OCI-LY7 (cell line): ENCODE measurements around the gene HBG2. TPM values are rescaled to one million over a fixed set of nuclear protein-coding genes. Genes with fewer than 3 reads are reported as not detected.
"Not testable (repeated sequence)": the region's sequence is repeated elsewhere in the genome, so short reads cannot be mapped to it uniquely, and the experiment has no call there.

Source experiments
- BruUV-seq: library from RNA; stranded (reverse); fragments of 400-500 nt; replicated peaks from 2 replicates; lab custom pipeline; 2021; lab: Mats Ljungman, UMichigan
- CTCF ChIA-PET: fragments of 300-600 bp; sonication (Branson Sonifier 250); formaldehyde crosslinking; loops from one replicate; lab custom pipeline; 2022; ENCODE audit warnings: antibody characterized with exemption; ENCODE audit not compliant: unreplicated experiment; lab: Charles Lee
- POLR2A ChIA-PET: fragments of 300-600 bp; sonication (Branson Sonifier 250); formaldehyde crosslinking; loops from one replicate; lab custom pipeline; 2022; ENCODE audit warnings: antibody characterized with exemption; lab: Charles Lee
- DNase-seq: peaks from one replicate; pipeline ENCODE4 v3.0.0-alpha.2; 2015; ENCODE audit warnings: low spot score
- H2AFZ ChIP-seq: fragments of 200-600 bp; sonication (generic), shearing (Covaris generic); 2 replicates; pipeline ENCODE4 v1.6.1; 2014; ENCODE audit warnings: mild to moderate bottlenecking, antibody characterized with exemption, low read length, moderate library complexity
- H3K27ac ChIP-seq: fragments of 200-600 bp; sonication (generic); 2 replicates; pipeline ENCODE4 v1.5.1; 2014; ENCODE audit warnings: mixed run types, low read depth, mild to moderate bottlenecking, moderate library complexity, low read length, inconsistent platforms; ENCODE audit not compliant: poor library complexity, severe bottlenecking
- H3K36me3 ChIP-seq: fragments of 200-600 bp; sonication (generic); 2 replicates; pipeline ENCODE4 v1.6.1; 2014; ENCODE audit warnings: mild to moderate bottlenecking, antibody characterized with exemption, low read length, moderate library complexity, mixed read lengths; ENCODE audit not compliant: insufficient read depth
- H3K4me1 ChIP-seq: fragments of 200-600 bp; sonication (generic); 2 replicates; pipeline ENCODE4 v1.5.1; 2014; ENCODE audit warnings: mild to moderate bottlenecking, low read length; ENCODE audit not compliant: insufficient read depth, poor library complexity, severe bottlenecking
- H3K4me2 ChIP-seq: fragments of 200-600 bp; sonication (generic); 2 replicates; pipeline ENCODE4 v1.6.1; 2014; ENCODE audit warnings: mild to moderate bottlenecking, low read length
- H3K4me3 ChIP-seq: fragments of 200-600 bp; sonication (generic); 2 replicates; pipeline ENCODE4 v1.5.1; 2014; ENCODE audit warnings: mild to moderate bottlenecking, low read depth, low read length; ENCODE audit not compliant: poor library complexity, severe bottlenecking
- H3K79me2 ChIP-seq: fragments of 200-600 bp; sonication (generic); 2 replicates; pipeline ENCODE4 v1.6.1; 2016; ENCODE audit warnings: low read depth, mild to moderate bottlenecking, low read length, moderate library complexity, mixed read lengths; ENCODE audit not compliant: insufficient read depth
- H3K9me2 ChIP-seq: fragments of 200-600 bp; sonication (generic); 2 replicates; pipeline ENCODE4 v1.6.1; 2016; ENCODE audit warnings: mild to moderate bottlenecking, low read length, mixed read lengths; ENCODE audit not compliant: insufficient read depth
- H3K9me3 ChIP-seq: fragments of 200-600 bp; sonication (generic); 2 replicates; pipeline ENCODE4 v1.6.1; 2014; ENCODE audit warnings: mild to moderate bottlenecking, mixed run types, low read length, mixed read lengths
- H4K20me1 ChIP-seq: fragments of 200-600 bp; sonication (generic); 2 replicates; pipeline ENCODE4 v1.6.1; 2014; ENCODE audit warnings: mild to moderate bottlenecking, antibody characterized with exemption, low read length, moderate library complexity, mixed read lengths; ENCODE audit not compliant: insufficient read depth
- EZH2phosphoT487 ChIP-seq: fragments of 200-600 bp; sonication (generic); IDR thresholded peaks from 2 replicates; pipeline ENCODE4 v1.6.1; 2018; ENCODE audit warnings: low read depth, borderline replicate concordance, mild to moderate bottlenecking, mixed run types, antibody characterized with exemption, low read length, moderate library complexity, mixed read lengths
- intact Hi-C: fragments of 100-400 bp; cut with micrococcal nuclease; formaldehyde crosslinking; loops from one replicate; pipeline ENCODE4 v1.10.0; 2022; ENCODE audit not compliant: unreplicated experiment
- total RNA-seq, 2 experiments: library from RNA; depleted of rRNA in 1 of 2; stranded (reverse); fragments of >200 nt in 1 of 2; shearing (Covaris generic) in 1 of 2; gene quantifications; 2 replicates each; pipeline ENCODE4 v1.2.3, GENCODE V29; 2014 to 2022
- TF ChIP-seq, protein P1 (sequence below): fragments of 200-600 bp; sonication (generic); conservative IDR thresholded peaks from 2 replicates; pipeline ENCODE4 v1.5.1; 2014; ENCODE audit warnings: mild to moderate bottlenecking, antibody characterized with exemption, low read length, moderate library complexity, mixed read lengths

The HBG2 gene
- total RNA-seq, 2 experiments from 2014 or later, result not detected

DNA sequence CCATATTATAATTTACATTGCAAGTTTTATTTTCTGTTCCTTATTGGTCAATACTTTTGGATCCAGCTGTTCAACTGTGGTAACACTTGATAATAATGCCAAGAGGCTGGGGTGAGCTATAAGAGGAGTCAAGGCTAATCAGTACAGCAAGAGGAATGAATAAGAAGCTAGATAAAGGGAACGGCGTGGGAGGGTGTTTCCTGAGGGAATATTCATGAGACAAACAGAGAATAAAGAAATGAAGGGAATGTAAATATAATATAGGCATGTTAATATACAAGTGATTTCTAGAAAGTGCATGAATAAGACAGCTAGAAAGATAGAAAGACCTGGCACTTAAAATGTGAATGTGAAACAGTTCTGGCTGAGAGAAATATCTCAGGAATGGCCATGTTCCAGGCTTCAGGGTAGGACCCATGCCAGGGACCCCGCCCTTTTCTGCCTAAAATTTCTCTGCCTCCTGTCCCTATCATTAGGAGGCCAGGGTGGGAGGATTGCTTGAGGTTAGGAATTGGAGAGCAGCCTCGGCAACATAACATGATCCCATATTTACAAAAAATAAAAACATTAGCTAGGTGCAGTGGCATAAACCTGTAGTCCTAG is 43.2 kb upstream of the HBG2 start:
- TF ChIP-seq, protein P1, sequence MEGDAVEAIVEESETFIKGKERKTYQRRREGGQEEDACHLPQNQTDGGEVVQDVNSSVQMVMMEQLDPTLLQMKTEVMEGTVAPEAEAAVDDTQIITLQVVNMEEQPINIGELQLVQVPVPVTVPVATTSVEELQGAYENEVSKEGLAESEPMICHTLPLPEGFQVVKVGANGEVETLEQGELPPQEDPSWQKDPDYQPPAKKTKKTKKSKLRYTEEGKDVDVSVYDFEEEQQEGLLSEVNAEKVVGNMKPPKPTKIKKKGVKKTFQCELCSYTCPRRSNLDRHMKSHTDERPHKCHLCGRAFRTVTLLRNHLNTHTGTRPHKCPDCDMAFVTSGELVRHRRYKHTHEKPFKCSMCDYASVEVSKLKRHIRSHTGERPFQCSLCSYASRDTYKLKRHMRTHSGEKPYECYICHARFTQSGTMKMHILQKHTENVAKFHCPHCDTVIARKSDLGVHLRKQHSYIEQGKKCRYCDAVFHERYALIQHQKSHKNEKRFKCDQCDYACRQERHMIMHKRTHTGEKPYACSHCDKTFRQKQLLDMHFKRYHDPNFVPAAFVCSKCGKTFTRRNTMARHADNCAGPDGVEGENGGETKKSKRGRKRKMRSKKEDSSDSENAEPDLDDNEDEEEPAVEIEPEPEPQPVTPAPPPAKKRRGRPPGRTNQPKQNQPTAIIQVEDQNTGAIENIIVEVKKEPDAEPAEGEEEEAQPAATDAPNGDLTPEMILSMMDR, result no peak
- TF ChIP-seq EZH2phosphoT487, result no peak
- no peak overlapping the region for H3K4me2 ChIP-seq
- H3K36me3 ChIP-seq, result no peaks in the 10 kb centered on the region
- no peaks in the 10 kb centered on the region for H3K4me1 ChIP-seq
- no TSS peak for BruUV-seq
- H3K79me2 ChIP-seq, result no peaks in the 10 kb centered on the region
- no peak overlapping the region for H3K4me3 ChIP-seq
- no peak overlapping the region for H2AFZ ChIP-seq
- H3K27ac ChIP-seq, result no peak overlapping the region
- ChIA-PET POLR2A (interaction anchor here (1.3 kb wide), 1 partner anchor 13 kb away, joined by 4 read pairs; no protein-coding TSS in a partner anchor), CTCF (no interaction called here)
- no peaks in the 10 kb centered on the region for H3K9me2 ChIP-seq
- intact Hi-C loops, result no loop called here
- no peaks in the 10 kb centered on the region for H3K9me3 ChIP-seq
- no peaks in the 10 kb centered on the region for H4K20me1 ChIP-seq
- no peak for DNase-seq

DNA sequence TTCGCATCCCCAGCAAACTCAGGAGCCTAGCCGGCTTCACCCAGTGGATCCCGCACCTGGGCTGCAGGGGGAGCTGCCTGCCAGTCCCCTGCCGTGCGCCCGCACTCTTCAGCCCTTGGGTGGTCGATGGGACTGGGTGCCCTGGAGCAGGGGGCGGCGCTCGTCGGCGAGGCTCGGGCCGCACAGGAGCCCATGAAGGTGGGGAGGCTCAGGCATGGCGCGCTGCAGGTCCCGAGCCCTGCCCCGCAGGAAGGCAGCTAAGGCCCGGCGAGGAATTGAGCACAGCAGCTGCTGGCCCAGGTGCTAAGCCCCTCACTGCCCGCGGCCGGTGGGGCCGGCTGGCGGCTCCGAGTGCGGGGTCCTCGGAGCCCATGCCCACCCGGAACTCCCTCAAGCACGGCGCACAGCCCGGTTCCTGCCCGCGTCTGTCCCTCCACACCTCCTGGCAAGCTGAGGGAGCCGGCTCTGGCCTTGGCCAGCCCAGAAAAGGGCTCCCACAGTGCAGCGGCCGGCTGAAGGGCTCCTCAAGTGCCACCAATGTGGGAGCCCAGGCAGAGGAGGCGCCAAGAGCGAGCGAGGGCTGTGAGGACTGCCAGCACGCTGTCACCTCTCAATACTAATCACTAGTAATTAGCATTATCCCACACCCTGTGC is 39.9 kb upstream of the HBG2 start:
- H3K4me3 ChIP-seq, H3K36me3 ChIP-seq, H3K4me2 ChIP-seq, H3K27ac ChIP-seq, DNase-seq, H3K79me2 ChIP-seq, H4K20me1 ChIP-seq, H2AFZ ChIP-seq, H3K4me1 ChIP-seq, BruUV-seq, H3K9me2 ChIP-seq, POLR2A ChIA-PET, CTCF ChIA-PET, intact Hi-C loops, H3K9me3 ChIP-seq: not testable (repeated sequence)

DNA sequence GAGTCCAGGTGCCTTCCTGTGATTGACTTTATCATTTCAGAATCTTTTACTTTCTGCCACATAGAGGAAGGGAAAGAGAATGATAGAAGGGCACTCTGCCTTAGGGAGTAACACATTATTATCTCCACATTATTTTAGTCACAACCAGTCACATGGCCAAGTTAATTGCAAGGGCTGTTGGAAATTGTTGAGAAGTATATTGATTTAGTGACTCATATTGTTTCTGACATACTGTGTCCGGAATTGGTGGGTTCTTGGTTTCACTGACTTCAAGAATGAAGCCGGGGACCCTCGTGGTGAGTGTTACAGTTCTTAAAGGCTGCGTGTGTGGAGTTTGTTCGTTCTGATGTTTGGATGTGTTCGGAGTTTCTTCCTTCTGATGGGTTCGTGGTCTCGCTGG is 38.4 kb upstream of the HBG2 start:
- no peak for TF ChIP-seq EZH2phosphoT487
- TF ChIP-seq, protein P1, result no peak
- H4K20me1 ChIP-seq, result no peaks in the 10 kb centered on the region
- no peaks in the 10 kb centered on the region for H3K4me1 ChIP-seq
- H3K4me2 ChIP-seq, result no peak overlapping the region
- no TSS peak for BruUV-seq
- CTCF ChIA-PET, result no interaction called here
- no peak for DNase-seq
- H3K4me3 ChIP-seq, result no peak overlapping the region
- H3K36me3 ChIP-seq, result no peaks in the 10 kb centered on the region
- no peaks in the 10 kb centered on the region for H3K79me2 ChIP-seq
- intact Hi-C loops, result no loop called here
- H3K27ac ChIP-seq, result no peak overlapping the region
- no peaks in the 10 kb centered on the region for H3K9me2 ChIP-seq
- POLR2A ChIA-PET, result no interaction called here
- no peaks in the 10 kb centered on the region for H3K9me3 ChIP-seq
- no peak overlapping the region for H2AFZ ChIP-seq
